Measurements from ENCODE around the gene ANKRD39. TPM values are rescaled to one million over a fixed set of nuclear protein-coding genes. Genes with fewer than 3 reads are reported as not detected.

ANKRD39 gene
- total RNA-seq, 1 donor, result 4.7 TPM

- DNase-seq (ENCODE audit: low read depth), result no peak
- no peak overlapping the region for H3K4me3 ChIP-seq (ENCODE audit: low read depth, low read length)
- TF ChIP-seq, protein P1, sequence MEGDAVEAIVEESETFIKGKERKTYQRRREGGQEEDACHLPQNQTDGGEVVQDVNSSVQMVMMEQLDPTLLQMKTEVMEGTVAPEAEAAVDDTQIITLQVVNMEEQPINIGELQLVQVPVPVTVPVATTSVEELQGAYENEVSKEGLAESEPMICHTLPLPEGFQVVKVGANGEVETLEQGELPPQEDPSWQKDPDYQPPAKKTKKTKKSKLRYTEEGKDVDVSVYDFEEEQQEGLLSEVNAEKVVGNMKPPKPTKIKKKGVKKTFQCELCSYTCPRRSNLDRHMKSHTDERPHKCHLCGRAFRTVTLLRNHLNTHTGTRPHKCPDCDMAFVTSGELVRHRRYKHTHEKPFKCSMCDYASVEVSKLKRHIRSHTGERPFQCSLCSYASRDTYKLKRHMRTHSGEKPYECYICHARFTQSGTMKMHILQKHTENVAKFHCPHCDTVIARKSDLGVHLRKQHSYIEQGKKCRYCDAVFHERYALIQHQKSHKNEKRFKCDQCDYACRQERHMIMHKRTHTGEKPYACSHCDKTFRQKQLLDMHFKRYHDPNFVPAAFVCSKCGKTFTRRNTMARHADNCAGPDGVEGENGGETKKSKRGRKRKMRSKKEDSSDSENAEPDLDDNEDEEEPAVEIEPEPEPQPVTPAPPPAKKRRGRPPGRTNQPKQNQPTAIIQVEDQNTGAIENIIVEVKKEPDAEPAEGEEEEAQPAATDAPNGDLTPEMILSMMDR (IDR thresholded peaks at IDR 0.05; ENCODE audit: insufficient read depth, low read depth, low read length), result no peak
These were observed 41.0 kb upstream of the ANKRD39 start for GRCh38 chr2:96898641-96899412.

- H3K4me3 ChIP-seq (ENCODE audit: low read depth, low read length), result no peak overlapping the region
- DNase-seq (ENCODE audit: low read depth), result no peak
- TF ChIP-seq, protein P1 (IDR thresholded peaks at IDR 0.05; ENCODE audit: insufficient read depth, low read depth, low read length), result no peak
These were observed 40.3 kb upstream of the ANKRD39 start for GRCh38 chr2:96898135-96898505.

- TF ChIP-seq, protein P1 (IDR thresholded peaks at IDR 0.05; ENCODE audit: insufficient read depth, low read depth, low read length), result no peak
- no peak for DNase-seq (ENCODE audit: low read depth)
- H3K4me3 ChIP-seq (ENCODE audit: low read depth, low read length), result no peak overlapping the region
These were observed 39.8 kb upstream of the ANKRD39 start for GRCh38 chr2:96897491-96898134.

DNA sequence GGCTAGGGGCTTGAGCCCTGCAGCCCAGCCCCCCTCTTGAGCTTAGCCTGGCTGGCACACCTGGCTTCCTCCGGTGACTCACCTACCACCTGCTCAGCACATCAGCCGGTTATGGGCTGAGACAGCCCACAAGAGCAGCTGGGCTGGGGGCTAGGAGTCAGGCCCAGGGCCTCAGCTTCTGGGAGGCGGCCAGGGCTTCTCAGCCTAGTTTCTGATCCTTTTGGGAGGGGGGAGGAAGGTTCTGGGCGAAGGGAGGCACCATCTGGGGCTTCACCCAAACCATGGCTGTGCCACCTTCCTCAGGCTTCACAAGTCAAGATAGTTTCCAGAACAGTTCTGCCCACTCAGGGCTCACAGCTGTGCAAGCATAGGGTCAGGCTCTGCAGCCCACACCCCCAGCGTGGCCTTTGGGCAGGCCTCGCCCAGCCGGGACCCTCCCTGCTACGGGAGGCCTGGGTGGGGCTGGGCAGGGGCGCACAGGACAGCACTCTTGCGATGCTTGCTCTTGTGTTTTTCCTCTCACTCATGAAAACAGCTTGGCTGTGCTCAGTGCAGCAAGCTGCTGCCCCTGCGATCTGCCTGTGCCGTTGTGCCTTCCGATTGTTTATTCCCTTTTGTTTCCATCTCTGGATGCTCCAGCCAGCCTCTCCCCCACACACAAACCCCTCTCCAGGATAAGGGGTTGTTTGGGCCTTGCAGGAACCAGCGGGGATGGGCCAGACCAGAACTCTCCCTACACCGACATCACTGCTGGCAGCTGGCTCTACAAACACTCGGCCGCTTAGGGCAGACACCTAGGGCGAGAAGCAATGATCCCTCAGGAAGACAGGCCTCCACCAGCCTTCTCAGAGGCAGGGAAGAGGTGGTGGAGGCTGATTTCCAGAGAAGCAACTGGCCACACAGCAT is 38.2 kb upstream of the ANKRD39 start:
- DNase-seq (ENCODE audit: low read depth), result no peak
- TF ChIP-seq, protein P1 (IDR thresholded peaks at IDR 0.05; ENCODE audit: insufficient read depth, low read depth, low read length), result no peak
- no peak overlapping the region for H3K4me3 ChIP-seq (ENCODE audit: low read depth, low read length)

- TF ChIP-seq, protein P1 (IDR thresholded peaks at IDR 0.05; ENCODE audit: insufficient read depth, low read depth, low read length), result no peak
- no peak for DNase-seq (ENCODE audit: low read depth)
These were observed 37.4 kb upstream of the ANKRD39 start for GRCh38 chr2:96895032-96895745.

GRCh38 chr2:96894151-96894531 is 36.3 kb upstream of the ANKRD39 start:
- no peak for DNase-seq (ENCODE audit: low read depth)
- TF ChIP-seq, protein P1 (IDR thresholded peaks at IDR 0.05; ENCODE audit: insufficient read depth, low read depth, low read length), result no peak
- H3K4me3 ChIP-seq (ENCODE audit: low read depth, low read length), result no peak overlapping the region

More at GRCh38 chr2:96895032-96895745, 37.4 kb upstream of the ANKRD39 start:
- H3K4me3 ChIP-seq (ENCODE audit: low read depth, low read length), result no peak overlapping the region
